HFFc6 (cell line): ENCODE data around the gene KRT27. TPM values are rescaled to one million over a fixed set of nuclear protein-coding genes. Genes with fewer than 3 reads are reported as not detected.

Source experiments
- DNase-seq: peaks from one replicate; pipeline ENCODE4 v3.0.0-alpha.2; 2018
- H3K27ac Mint-ChIP-seq: 2 replicates; pipeline ENCODE4 v1.8.0; 2020; ENCODE audit warnings: mild to moderate bottlenecking, mixed read lengths
- H3K27me3 Mint-ChIP-seq: 2 replicates; pipeline ENCODE4 v1.8.0; 2021; ENCODE audit warnings: mild to moderate bottlenecking, moderate library complexity, mixed read lengths; ENCODE audit not compliant: insufficient read depth
- H3K36me3 Mint-ChIP-seq: 2 replicates; pipeline ENCODE4 v1.8.0; 2021; ENCODE audit warnings: low read depth, mixed read lengths
- H3K4me1 Mint-ChIP-seq: 2 replicates; pipeline ENCODE4 v1.8.0; 2020; ENCODE audit warnings: low read depth, mixed read lengths
- H3K4me3 Mint-ChIP-seq: 2 replicates; pipeline ENCODE4 v1.8.0; 2020; ENCODE audit warnings: mild to moderate bottlenecking, moderate library complexity, mixed read lengths
- H3K9me3 Mint-ChIP-seq: 2 replicates; pipeline ENCODE4 v1.8.0; 2020; ENCODE audit warnings: mild to moderate bottlenecking, mixed read lengths
- total RNA-seq, 6 experiments: library from RNA; stranded (reverse); fragmentation: NEBNext Ultra II Directional; extraction: Animal tissue kit (Norgen Biotek cat#: 25700); gene quantifications; 2 replicates in 1 of 6; 3 replicates in 5 of 6; pipeline ENCODE4 v1.2.3, GENCODE V29; 2021
- TF ChIP-seq, protein P1 (sequence below): fragments of 200-600 bp; sonication (generic); IDR thresholded peaks from 2 replicates; pipeline ENCODE4 v1.5.0; 2021; ENCODE audit warnings: antibody characterized with exemption, mild to moderate bottlenecking

The KRT27 gene
- total RNA-seq, 6 experiments from 2014 or later = not detected

- H3K9me3 Mint-ChIP-seq = no peaks in the 10 kb centered on the region
- peaks cover 39% of the 10 kb centered on the region for H3K4me1 Mint-ChIP-seq
- H3K36me3 Mint-ChIP-seq = peaks cover 19% of the 10 kb centered on the region
- no peak overlapping the region for H3K4me3 Mint-ChIP-seq
- H3K27ac Mint-ChIP-seq = no peak overlapping the region
- no peaks in the 10 kb centered on the region for H3K27me3 Mint-ChIP-seq
- TF ChIP-seq, protein P1, sequence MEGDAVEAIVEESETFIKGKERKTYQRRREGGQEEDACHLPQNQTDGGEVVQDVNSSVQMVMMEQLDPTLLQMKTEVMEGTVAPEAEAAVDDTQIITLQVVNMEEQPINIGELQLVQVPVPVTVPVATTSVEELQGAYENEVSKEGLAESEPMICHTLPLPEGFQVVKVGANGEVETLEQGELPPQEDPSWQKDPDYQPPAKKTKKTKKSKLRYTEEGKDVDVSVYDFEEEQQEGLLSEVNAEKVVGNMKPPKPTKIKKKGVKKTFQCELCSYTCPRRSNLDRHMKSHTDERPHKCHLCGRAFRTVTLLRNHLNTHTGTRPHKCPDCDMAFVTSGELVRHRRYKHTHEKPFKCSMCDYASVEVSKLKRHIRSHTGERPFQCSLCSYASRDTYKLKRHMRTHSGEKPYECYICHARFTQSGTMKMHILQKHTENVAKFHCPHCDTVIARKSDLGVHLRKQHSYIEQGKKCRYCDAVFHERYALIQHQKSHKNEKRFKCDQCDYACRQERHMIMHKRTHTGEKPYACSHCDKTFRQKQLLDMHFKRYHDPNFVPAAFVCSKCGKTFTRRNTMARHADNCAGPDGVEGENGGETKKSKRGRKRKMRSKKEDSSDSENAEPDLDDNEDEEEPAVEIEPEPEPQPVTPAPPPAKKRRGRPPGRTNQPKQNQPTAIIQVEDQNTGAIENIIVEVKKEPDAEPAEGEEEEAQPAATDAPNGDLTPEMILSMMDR = no peak
- DNase-seq = no peak
Measured at GRCh38 chr17:40824015-40824832, 41.9 kb upstream of the KRT27 start.

GRCh38 chr17:40822132-40822812 is 39.9 kb upstream of the KRT27 start, which contains the start of gene KRT10:
TSS of gene KRT10 (minus strand) at chr17:40822614. CDS start at chr17:40822585, 29 bp downstream.
- H3K4me3 Mint-ChIP-seq = no peak within 1 kb of the TSS
- TF ChIP-seq, protein P1 = no peak
- H3K36me3 Mint-ChIP-seq = peaks cover 32% of the 10 kb centered on the region
- no peaks in the 10 kb centered on the region for H3K27me3 Mint-ChIP-seq
- peaks cover 44% of the 10 kb centered on the region for H3K4me1 Mint-ChIP-seq
- H3K9me3 Mint-ChIP-seq = no peaks in the 10 kb centered on the region
- H3K27ac Mint-ChIP-seq = no peak within 1 kb of the TSS; the same call in 1 of the 2 replicates
- no peak for DNase-seq

DNA sequence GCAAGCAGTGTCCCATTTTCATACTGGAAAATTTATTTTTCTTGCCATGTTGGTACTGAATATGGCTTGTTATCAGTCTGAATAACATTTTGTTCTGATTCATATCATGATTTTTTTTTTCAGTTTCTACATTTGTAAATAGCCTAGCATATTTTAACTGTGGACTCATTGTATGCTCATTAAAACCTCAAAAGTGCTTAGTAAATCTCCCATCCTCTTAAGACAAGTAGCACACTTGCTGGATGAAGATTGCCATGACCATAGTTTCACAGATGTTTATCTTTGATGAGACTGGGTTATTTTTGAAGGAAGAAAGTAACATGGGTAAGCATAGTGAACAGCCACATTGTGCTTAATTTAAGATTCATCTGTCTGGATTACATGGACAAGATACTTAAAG is 39.2 kb upstream of the KRT27 start:
- H3K36me3 Mint-ChIP-seq = peaks cover 40% of the 10 kb centered on the region
- no peak overlapping the region for H3K27ac Mint-ChIP-seq
- no peak overlapping the region for H3K4me3 Mint-ChIP-seq
- H3K27me3 Mint-ChIP-seq = no peaks in the 10 kb centered on the region
- TF ChIP-seq, protein P1 = no peak
- peaks cover 51% of the 10 kb centered on the region for H3K4me1 Mint-ChIP-seq
- no peaks in the 10 kb centered on the region for H3K9me3 Mint-ChIP-seq
- DNase-seq = peak; percentile 32

DNA sequence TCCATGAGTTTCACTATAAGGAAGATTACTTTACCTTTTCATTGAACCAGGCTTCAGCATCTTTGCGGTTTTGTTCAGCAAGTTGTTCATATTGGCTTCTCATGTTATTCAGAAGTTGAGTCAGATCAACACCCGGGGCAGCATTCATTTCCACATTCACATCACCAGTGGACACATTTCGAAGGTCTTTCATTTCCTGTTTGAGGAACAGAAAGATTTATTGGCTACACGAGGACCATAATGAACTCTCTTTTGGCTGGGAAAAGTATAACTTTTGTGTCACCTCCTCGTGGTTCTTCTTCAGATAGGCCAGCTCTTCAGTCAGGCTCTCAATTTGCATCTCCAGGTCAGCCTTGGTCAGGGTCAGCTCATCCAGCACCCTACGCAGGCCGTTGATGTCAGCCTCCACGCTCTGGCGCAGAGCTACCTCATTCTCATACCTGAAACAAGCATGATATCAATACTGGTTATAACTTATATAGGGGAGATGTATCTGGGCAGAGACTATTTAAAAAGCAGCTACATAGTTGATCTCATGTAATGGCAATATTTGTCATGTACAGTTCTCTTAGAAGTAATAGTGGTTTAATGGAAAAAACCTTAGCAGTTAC is 38.0 kb upstream of the KRT27 start:
- TF ChIP-seq, protein P1 = no peak
- Mint-ChIP-seq H3K9me3 (no peaks in the 10 kb centered on the region), H3K4me3 (peak overlapping the region; percentile 96), H3K4me1 (peaks cover 51% of the 10 kb centered on the region), H3K27ac (0 out of 2 replicates have a peak overlapping the region, but pooled peaks have one; percentile 97), H3K27me3 (no peaks in the 10 kb centered on the region), H3K36me3 (peaks cover 42% of the 10 kb centered on the region)
- no peak for DNase-seq

GRCh38 chr17:40819528-40820125 is 37.3 kb upstream of the KRT27 start:
- Mint-ChIP-seq H3K36me3 (peaks cover 42% of the 10 kb centered on the region), H3K4me1 (peaks cover 51% of the 10 kb centered on the region), H3K4me3 (peak overlapping the region; percentile 96), H3K9me3 (no peaks in the 10 kb centered on the region), H3K27me3 (no peaks in the 10 kb centered on the region), H3K27ac (peak overlapping the region; percentile 97)
- DNase-seq = peak; percentile 17
- TF ChIP-seq, protein P1 = no peak
